ENCODE measurements around the gene EXOC3L2.

Gene EXOC3L2

GRCh38 chr19:45245334-45245787, at the start of gene EXOC3L2:
EXOC3L2 (minus strand) TSS chr19:45245407; CDS start chr19:45239045, 6,362 bp downstream.
- no peak for DNase-seq (ENCODE audit: low spot score)
- in situ Hi-C loops (cut with MboI; ENCODE audit: low pct_unique_long_range_greater_than_20kb, low sequenced_read_pairs, unreplicated experiment), result no loop called here
- TF ChIP-seq CTCF (IDR thresholded peaks at IDR 0.05; ENCODE audit: extremely low read depth, insufficient read depth, missing control alignments), result no peak

DNA sequence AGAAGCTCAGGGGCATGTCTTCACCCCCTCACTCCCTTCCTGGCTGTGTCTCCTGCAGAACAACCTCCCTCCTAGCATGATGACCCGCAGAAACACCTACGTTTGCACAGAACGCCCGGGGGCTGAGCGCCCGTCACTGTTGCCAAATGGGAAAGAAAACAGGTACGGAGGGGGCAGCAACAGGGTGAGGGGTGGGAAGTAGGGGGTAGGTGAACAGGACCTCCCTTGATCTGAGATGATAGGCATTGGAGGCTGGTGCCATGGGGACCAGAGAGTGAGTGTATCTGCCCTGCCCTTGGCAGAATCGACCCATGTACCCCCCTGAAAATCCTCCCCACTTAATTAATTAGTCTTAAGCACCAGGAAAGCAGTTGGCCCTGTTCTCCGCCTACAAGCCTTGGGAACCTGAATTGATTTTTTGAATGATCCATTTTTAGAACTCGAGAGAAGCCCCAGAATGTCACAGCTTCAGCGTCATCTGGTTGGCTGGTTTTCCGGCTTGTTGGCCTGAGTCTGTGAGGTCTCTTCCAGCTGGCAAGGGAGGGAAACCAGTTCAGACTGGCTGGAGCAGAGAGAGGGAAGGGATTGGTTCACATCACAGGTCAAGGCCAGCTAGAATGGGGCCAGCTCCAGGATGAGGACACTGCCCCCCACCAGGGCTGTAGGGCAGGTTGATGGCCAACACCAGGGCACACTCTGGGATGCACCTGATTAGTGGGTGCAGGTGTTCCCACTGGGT, 49.3 kb upstream of the EXOC3L2 start:
- DNase-seq (ENCODE audit: low spot score), result no peak
- no peak for TF ChIP-seq CTCF (IDR thresholded peaks at IDR 0.05; ENCODE audit: extremely low read depth, insufficient read depth, missing control alignments)
- in situ Hi-C loops (cut with MboI; ENCODE audit: low pct_unique_long_range_greater_than_20kb, low sequenced_read_pairs, unreplicated experiment), result no loop called here

DNA sequence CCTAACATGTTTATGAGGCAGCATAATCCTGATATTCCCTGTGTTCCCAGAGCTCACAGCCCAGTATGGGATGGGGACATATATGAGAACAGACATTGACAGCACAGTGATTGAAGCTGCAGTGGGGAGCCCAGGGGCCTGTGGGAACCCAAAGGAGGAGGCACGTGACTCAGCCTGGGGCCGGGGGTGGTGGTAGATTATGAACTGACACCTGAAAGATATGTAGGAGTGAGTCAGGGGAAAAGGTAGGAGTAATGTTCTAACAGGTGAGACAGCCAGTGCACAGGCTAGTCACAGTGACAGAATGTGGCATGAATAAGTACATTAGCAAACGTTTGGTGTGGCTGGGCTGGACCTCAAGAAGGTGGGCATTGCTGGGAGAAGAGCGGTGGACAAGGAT, 48.5 kb upstream of the EXOC3L2 start:
- no peak for DNase-seq (ENCODE audit: low spot score)
- in situ Hi-C loops (cut with MboI; ENCODE audit: low pct_unique_long_range_greater_than_20kb, low sequenced_read_pairs, unreplicated experiment), result no loop called here
- TF ChIP-seq CTCF (IDR thresholded peaks at IDR 0.05; ENCODE audit: extremely low read depth, insufficient read depth, missing control alignments), result no peak

DNA sequence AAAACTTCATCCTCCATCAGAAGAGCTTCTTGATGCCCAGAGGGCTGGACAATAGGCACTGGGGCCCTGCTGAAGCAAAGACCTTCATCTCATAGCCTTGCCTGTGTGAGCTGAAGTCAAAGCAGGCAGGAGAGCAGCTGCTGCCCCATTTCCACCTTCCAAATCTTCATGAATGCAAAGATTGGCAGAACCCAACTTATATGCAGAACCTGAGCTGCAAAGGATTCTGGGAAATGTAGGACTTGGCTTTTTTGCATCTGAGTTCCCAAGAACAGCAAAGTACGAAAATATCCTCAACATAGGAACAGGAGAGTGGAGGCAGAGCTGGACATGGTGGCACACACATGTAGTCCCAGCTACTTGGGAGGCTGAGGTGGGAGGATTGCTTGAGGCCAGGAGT, 46.6 kb upstream of the EXOC3L2 start:
- in situ Hi-C loops (cut with MboI; ENCODE audit: low pct_unique_long_range_greater_than_20kb, low sequenced_read_pairs, unreplicated experiment), result no loop called here
- TF ChIP-seq CTCF (IDR thresholded peaks at IDR 0.05; ENCODE audit: extremely low read depth, insufficient read depth, missing control alignments), result no peak
- DNase-seq (ENCODE audit: low spot score), result no peak

DNA sequence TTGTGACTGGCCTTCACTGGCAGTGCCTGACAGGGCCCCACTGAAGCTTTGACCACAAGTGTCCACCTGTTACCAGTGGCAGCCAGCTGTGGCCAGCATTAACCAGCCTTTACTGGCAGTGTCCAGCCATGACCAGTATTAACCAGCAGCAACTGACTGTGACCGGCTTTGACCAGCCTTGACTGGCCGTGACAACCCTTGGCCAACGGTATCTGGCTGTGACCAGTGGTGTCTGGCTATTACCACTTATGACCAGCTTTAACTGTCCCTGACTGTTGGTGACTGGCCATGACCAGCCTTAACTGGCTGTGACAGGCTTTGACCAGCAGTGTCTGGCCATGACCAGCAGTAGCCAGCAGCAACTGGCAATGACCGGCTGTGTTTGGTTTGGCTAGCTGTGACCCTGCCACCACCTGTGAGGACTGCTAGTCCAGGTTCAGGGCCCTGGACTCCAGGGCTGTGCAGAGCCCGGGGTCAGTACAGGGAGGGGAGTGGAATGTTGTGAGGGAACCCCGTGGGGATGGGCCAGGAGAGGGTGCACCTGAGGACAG, 45.2 kb upstream of the EXOC3L2 start:
- no peak for DNase-seq (ENCODE audit: low spot score)
- no peak for TF ChIP-seq CTCF (IDR thresholded peaks at IDR 0.05; ENCODE audit: extremely low read depth, insufficient read depth, missing control alignments)
- in situ Hi-C loops (cut with MboI; ENCODE audit: low pct_unique_long_range_greater_than_20kb, low sequenced_read_pairs, unreplicated experiment), result no loop called here

GRCh38 chr19:45283443-45284033, 38.3 kb upstream of the EXOC3L2 start:
- DNase-seq (ENCODE audit: low spot score), result peak; percentile 76
- TF ChIP-seq CTCF (IDR thresholded peaks at IDR 0.05; ENCODE audit: extremely low read depth, insufficient read depth, missing control alignments), result no peak
- in situ Hi-C loops (cut with MboI; ENCODE audit: low pct_unique_long_range_greater_than_20kb, low sequenced_read_pairs, unreplicated experiment), result no loop called here
